HG03354 (cell line): ENCODE results near the gene BCL7A.
A peak's percentile ranks its signal among the peaks of the same experiment; 100 is the strongest.
"Not testable (repeated sequence)": the region's sequence is repeated elsewhere in the genome, so short reads cannot be mapped to it uniquely, and the experiment has no call there.

Experiments used
- ATAC-seq: cut with Tn5 transposase; IDR thresholded peaks from one replicate; pipeline ENCODE4 v1.9.1; 2021; ENCODE audit warnings: mild to moderate bottlenecking; ENCODE audit not compliant: unreplicated experiment, poor library complexity, severe bottlenecking

Gene BCL7A

DNA sequence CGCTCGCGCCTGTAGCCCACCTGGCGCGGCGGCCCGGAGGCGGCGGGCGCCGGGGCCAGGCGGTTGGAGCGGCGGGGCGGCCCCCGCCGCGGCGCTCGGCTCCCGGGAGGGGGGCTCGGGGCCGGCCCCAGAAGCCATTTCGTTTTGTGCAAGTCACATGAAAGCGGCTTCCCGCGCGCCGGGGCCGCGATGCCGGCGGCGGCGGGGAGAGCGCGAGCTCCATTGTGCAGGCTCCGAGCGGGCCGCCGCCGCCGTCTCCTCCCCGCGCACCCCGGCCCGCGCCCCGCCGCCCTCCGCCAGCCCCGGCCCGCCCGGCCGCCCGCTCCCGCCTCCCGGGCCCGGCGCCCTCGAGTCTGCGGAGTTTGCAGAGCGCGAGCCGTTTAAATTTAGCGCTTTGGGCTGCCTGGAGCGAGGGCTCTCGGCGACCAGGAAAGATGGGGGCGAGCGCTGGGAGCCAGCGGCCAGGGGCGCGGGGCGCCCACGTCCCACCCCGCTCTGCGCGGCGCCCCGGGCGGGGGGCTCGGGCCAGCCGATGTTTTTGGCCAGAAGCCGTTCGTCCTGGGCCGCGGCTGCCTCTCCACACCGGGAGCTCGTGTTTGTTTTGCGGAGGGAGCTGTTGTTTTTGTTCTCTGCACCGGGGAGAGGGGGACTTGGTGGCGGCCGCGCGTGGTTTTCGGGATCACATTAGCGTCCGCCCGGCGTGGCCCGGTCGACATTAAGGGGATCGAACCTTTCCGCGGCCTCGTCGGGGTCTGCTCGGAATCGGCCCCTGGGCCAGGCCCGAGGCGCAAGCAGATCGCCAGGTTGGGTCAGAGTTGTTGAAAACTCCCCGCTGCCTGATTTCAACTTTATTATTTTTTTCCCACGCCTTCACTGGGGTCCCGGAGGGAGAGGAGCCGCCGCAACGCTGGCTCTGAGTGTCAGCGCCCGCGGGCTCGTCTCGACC is 982 bp downstream of the BCL7A start:
- ATAC-seq = peak; percentile 23

- peak; percentile 2 for ATAC-seq
Measured at GRCh38 chr12:122023339-122024131, 1.9 kb downstream of the BCL7A start.

DNA sequence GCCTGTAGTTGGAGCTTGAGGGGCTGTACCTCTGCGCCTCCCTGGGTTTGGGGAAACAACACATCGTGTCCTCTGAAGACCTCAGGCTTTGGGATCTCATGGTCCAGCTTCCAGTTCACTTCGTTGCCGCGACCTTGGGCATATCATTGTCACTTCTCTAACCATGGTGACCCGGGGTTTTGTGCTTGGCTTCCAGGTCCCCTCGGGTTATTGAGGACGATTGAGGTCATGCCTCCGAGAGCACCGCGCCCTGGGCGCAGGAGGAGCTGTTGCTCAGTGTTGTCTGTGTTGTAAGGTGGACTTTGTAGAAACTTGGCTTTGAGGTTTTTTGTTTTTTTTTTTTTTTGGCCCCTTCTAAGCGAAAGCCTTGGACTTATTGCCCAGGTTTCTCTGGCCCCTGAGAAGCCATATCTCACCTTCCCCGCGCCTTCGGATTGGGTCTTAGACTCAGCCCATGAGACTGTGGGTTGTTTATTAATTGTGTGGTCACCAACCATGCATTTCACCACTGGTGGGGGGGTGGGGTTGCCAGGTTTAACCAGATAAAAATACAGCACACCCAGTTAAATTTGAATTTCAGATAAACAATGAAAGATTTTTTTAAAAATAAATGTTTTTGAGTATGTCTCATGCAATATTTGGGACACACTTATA is 2.6 kb downstream of the BCL7A start:
- peak; percentile 59 for ATAC-seq

GRCh38 chr12:122026706-122027333 is 5.1 kb downstream of the BCL7A start:
- ATAC-seq = no peak

DNA sequence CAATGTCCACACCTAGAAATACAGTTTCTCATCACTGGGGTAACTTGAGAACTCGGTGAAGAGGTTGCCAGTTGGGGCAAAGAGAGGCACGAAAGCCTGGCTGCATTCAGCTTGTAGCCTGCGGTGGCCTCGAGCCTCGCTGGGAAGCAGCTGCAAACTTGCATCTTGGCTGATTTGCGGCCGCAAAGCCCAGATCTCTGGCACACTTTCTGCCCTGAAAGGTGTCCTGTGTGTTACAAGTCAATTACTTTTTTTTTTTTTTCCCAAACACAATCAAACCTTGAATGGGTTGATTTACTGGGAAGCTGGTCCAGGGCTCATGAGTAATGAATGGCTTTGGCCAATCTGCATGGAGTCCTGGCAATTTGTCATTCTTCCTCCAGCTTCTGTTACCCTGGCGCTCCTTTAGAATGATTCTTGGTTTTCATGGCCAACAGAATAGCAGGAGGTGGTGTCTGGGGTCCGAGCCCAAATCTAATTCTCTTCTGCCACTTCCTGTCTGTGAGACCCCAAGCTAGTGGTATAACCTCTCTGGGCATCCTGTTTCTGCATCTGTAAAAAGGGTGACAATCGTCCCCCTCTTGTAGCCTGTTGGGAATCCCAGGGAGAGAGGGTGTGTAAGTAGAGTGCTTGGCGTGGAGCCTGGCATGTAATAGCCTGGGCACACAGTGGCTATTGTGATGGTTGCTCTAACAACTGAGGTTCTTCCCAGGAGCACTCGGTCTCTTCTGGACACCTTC is 6.7 kb downstream of the BCL7A start:
- no peak for ATAC-seq

- ATAC-seq = peak; percentile 37
Measured at GRCh38 chr12:122028905-122029560, 7.3 kb downstream of the BCL7A start.

DNA sequence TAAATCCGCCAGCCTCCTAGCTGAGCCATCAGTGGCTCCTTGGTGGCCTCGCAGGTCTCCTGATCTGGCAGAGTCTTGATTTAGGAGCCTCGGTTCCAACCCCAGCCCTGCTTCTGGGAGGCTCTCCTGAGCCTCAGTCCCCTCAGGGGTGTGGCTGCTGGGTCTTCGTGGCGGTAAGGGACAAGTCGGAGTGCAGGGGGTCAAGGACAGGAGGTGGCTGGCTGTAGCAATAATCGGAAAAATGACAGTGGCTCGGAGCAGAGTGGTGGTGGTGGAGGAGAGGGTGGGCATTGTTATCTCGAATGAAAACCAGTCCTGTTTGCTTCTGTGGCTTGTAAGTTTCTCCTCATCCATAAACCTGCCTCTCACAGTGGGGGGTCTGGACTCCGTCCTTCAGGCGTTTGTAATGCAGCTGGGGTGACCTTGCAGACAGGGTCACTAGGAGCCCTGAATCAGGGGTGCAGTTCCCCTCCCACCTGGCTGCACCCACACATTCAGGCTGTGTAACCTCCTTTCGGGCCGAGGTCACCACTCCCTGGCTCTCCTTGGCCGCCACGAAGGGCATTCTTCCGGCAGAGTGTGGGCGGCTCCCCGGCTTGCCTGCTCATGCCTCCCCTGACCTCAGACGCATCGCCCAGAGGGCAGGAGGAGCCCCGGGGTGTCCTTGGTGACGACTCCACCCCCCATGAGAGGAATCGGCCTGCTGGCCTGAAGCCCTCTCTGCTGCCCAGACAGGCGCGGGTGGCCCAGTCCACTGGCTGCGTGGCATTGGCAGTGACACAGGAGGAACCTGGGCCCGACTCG is 8.1 kb downstream of the BCL7A start:
- ATAC-seq = no peak

GRCh38 chr12:122030424-122031035 is 8.8 kb downstream of the BCL7A start:
- no peak for ATAC-seq

DNA sequence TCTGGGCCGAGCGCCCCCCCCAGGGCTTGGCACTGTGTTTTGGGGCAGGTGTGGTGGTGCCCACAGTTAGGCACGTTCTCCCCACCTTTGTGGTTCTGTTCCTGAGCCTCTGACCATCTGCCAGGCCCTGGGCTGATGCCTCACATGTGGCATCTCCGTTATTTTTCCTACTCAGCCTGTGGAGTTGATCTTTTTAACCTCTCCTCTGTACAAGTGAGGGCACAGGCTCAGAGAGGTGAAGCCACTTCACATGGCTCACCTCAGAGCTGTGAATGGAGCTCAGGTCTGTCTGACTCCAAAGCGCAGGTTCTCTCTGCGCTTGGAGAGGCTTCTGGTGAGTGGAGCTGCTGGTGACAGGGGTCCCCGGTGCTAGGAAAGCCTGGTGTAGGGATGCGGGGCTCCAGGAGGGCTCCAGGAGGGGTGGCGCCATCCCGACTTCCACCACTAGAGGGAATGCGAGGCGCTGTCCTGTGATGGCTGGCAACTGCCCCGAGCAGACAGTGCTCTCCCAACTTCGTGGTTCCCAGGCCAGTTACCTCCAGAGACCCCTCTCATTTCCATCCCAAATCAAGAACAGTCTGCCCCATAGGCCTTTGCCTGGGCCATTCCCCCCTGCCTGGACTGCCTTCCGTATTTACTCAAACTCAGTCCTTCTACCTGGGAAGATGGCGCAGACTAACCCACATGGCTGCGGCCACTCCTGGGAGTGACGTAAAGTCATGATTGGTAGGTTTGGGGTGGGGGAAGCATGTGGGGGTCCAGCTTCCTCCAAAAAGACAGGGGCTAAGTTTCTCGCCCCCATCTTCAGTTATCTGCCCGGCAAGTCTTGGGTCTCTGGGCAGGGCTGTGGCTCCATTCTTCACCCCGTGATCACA is 9.9 kb downstream of the BCL7A start:
- no peak for ATAC-seq

GRCh38 chr12:122032580-122032979 is 10.9 kb downstream of the BCL7A start:
- no peak for ATAC-seq

- ATAC-seq = no peak
Measured at GRCh38 chr12:122035292-122035691, 13.6 kb downstream of the BCL7A start.

DNA sequence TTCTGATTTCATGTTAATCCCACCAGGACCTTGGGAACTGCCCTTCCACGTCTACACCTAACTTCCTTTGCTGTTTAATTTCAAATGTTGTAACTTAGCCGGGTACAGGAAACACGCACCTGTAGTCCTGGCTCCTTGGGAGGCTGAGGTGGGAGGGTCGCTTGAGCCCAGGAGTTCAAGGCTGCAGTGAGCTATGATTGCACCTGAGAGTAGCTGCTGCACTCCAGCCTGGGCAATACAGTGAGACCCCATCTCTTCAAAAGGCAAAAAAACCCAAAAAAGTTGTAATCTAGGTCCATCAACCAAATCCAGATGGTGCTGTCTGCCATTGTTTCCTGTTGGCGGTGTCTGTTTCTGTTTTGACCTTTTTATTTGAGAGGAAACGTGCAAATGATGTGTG is 14.5 kb downstream of the BCL7A start:
- no peak for ATAC-seq

DNA sequence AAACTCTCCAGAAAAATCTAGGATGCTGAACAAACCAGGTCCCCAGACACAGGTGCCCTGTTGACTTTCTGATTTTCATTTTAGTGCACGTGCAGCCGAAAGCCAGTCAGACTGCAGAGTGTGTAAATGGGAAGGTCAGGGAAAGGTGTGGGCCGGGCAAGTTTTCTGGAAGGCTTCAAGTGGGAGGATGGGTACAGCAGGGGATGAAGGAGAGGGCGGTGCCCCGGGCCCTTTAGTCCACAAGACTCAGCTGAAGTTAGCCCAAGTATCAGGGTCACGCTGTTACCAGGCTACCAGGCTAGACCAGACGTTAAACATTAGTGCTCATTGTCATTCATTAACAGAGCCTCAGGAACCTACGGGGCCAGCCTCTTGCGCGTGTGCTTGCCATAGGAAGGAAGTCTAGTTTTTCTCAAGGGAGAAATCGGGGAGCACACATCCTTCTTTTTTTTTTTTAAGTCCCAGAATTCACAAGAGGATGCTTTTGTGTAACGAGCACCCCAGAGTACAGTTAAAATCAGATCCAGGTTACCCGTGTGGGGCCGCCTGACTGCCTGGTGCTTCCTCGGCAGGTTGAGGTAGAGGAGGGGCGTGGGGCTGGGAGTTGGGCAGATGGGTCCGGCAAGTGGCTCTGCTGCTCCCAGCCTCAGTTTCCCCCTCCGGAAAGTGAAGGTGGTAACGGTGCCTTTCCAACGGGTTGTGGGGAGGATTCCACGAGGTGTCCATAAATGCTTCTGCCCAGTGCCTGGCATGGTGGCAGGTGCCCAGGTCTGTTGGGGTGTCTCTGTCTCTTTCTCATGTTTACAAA is 19.1 kb downstream of the BCL7A start:
- ATAC-seq = peak; percentile 68

DNA sequence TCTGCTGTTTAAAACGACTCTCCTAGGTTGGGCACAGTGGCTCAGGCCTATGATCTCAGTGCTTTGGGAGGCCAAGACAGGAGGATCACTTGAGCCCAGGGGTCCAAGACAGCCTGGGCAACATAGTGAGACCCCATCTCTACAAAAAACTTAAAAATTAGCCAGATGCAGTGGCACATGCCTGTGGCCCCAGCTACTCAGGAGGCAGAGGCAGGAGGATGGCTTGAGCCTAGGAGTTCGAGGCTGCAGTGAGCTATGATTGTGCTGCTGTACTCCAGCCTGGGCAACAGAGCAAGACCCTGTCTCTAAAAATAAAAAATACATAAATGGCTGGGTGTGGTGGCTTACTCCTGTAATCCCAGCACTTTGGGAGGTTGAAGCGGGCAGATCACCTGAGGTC is 19.8 kb downstream of the BCL7A start:
- not testable (repeated sequence) for ATAC-seq

DNA sequence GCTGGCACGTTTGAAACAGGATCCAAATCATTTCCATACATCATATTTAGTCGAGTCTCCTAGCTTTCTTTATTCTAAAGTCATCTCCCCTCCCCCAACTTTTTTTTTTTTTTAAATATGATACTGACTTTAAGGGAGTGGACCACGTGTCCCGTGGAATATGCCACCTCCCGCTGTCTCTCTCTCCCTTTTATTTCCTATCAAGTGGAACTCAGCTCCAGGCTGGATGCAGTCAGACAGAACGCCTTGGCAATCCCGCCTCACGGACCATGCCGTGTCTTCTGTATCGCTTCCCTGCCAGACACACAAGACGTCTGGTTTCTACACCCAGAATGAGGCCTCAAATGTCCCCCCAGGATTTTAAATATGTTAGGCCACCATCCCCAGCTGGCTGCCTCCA is 21.2 kb downstream of the BCL7A start:
- no peak for ATAC-seq

- no peak for ATAC-seq
Measured at GRCh38 chr12:122043476-122043875, 21.8 kb downstream of the BCL7A start.
